ACHN (cell line): ENCODE data around the gene DNTTIP2.
"Not testable (repeated sequence)": the region's sequence is repeated elsewhere in the genome, so short reads cannot be mapped to it uniquely, and the experiment has no call there.

ENCODE experiments used
- DNase-seq: peaks from one replicate; pipeline ENCODE4 v3.0.0-alpha.2; 2015
- in situ Hi-C: cut with HindIII; loops from 2 replicates; pipeline ENCODE4 v1.10.0; 2017; ENCODE audit warnings: low sequenced_read_pairs, low pct_ligation_motif_present, low pct_unique_long_range_greater_than_20kb

The DNTTIP2 gene

GRCh38 chr1:93846992-93847810 is 31.8 kb downstream of the DNTTIP2 start:
- DNase-seq: peak; percentile 82
- in situ Hi-C loops: no loop called here

DNA sequence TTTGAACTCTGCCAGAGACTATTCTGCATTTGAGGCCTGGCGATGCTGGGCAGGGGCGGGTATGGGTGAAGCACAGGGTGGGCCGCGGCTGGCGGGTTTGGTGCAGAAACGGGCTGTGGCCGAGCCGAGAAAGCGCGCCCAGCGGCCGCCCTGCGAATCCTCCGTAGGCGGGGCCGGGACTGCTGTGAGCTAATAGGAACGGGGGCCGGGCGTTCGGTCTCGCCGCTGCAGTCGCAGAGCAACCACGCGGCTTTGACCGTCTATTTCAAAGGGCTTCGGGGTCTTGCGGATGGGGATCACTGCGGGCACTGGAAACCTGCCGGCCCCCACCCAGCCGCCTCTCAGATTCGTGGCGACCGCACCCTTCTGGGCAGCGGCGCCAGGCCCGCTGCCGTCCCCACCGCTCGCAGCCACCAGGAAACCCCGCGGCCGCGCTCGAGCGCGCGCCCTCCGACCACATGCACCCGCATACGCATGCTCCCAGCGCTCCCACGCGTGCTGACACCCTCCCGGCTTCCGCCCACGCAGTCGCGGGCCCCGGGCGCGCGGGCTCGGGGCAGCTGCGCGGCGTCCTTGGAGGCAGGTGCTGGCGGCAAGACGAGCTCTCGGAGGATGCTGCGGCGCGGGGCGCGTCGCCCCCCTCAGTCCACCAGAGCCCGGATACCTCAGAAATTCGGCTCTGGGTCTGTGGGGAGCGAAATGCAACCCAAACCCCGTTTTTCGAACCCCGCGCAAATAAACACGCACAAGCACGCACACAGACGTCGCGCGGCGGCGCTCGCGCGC is 32.6 kb downstream of the DNTTIP2 start:
- in situ Hi-C loops: no loop called here

DNA sequence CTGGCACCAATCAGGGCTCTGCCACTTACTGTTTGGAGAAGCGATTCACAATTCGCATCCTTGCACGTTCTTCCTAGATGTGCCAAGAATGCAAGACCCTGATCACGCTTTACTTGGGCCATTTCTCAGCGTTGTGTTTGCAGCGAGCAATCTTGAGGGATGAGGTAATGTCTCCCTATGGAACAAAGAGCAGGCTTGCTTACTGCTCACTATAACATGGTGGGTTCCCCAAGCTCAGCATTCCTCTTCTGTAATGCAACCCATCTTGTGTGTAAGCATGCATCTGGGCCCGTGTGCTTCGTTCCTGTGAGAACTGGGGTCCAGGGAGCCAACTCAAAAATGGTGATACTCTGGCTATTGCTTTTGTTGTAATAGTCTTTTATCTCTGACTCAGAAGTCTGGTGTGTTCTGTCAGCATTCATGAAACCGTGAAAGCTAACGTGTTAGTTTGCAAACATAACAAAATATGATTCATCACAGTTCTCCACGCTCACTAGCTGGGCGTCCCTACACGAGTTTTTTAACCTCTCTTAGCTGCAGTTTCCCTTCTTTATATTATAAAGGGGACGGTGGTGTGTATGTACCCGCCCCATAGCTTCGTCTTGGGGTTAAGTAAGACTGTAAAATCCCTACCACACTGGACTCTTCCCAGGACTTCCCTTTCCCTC is 33.3 kb downstream of the DNTTIP2 start:
- peak; percentile 79 for DNase-seq
- in situ Hi-C loops: no loop called here

More for the DNA sequence above, 32.6 kb downstream of the DNTTIP2 start:
- DNase-seq: peak; percentile 79

- in situ Hi-C loops: no loop called here
- peak; percentile 75 for DNase-seq
Observed at GRCh38 chr1:93844262-93845045, 34.6 kb downstream of the DNTTIP2 start.

- DNase-seq: no peak
- in situ Hi-C loops: no loop called here
Observed at GRCh38 chr1:93842750-93843500, 36.1 kb downstream of the DNTTIP2 start.

DNA sequence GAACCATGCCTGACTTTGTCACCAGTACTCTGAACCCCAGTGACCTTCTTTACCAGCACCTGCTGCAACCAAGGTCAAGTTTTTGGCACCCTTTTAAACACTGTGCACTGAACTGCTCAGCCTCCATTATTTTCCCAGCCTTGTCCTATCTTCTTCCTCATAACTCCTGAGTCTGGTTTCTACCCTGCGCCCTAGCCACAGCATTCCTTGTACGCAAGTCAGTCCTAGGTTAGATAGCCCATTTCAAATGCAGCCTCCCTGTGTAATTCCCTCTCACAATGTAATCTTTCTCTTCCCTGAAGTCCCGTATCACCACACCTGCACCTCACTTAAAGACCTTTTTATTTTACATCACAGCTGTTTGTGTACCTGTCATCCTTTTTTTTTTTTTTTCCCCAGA is 37.2 kb downstream of the DNTTIP2 start:
- no peak for DNase-seq
- in situ Hi-C loops: no loop called here

- in situ Hi-C loops: no loop called here
- DNase-seq: no peak
Observed at GRCh38 chr1:93840956-93841482, 38.0 kb downstream of the DNTTIP2 start.

DNA sequence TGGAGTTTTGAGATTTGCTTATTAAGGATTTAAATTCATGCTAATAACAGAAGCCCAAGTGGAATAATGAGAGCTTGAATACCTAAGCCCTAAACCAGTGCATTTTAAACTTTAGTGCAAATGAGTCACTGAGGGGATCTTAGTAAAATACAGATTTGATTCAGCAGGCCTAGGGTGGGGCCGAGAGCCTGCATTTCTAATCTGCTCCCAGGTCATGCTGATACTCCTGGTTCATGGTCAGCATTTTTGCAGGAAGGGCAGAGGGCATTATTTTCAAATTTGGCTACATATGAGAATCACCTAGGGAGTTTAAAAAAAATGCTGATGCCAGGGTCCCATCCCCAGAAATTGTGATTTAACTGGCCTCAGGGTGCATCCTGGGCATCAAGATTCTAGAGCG is 39.3 kb downstream of the DNTTIP2 start:
- in situ Hi-C loops: no loop called here
- no peak for DNase-seq

- no peak for DNase-seq
- in situ Hi-C loops: no loop called here
Observed at GRCh38 chr1:93839307-93839706, 39.7 kb downstream of the DNTTIP2 start.

DNA sequence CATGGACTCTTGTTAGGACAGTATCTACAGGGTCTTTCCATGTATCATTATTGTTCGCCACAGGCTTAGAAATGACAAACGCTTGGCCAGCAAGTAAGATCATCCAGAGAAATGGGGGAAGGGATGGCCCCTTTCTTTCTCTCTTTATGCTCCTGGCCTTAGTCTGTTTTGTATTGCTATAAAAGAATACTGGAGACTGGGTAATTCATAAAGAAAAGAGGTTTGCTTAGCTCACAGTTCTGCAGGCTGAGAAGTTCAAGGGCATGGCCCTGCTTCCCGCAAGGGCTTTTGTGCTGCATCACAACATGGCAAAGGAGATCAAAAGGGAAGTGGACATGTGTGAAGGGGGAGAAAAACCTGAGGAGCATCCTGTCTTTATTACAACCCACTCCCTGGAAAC is 41.0 kb downstream of the DNTTIP2 start:
- in situ Hi-C loops: no loop called here
- DNase-seq: no peak

DNA sequence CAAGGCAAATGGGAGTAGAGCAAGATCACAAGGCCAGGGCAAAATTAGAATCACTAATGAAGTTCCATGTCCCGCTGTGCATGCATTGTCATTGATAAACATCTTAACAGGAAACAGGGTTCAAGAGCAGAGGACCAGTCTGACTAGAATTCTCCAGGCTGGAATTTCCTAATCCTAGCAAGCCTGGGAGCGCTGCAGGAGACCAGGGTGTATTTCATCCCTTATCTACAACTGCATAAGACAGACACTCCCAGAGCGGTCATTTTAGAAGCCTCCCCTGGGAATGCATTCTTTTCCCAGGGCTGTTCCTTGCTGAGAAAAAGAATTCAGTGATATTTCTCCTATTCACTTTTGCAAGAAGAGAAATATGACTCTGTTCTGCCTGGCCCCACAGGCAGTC is 45.7 kb downstream of the DNTTIP2 start:
- DNase-seq, in situ Hi-C loops: not testable (repeated sequence)

- DNase-seq: no peak
- in situ Hi-C loops: no loop called here
Observed at GRCh38 chr1:93829061-93829460, 49.9 kb downstream of the DNTTIP2 start.

- no peak for DNase-seq
- in situ Hi-C loops: no loop called here
Observed at GRCh38 chr1:93828367-93828755, 50.6 kb downstream of the DNTTIP2 start.

DNA sequence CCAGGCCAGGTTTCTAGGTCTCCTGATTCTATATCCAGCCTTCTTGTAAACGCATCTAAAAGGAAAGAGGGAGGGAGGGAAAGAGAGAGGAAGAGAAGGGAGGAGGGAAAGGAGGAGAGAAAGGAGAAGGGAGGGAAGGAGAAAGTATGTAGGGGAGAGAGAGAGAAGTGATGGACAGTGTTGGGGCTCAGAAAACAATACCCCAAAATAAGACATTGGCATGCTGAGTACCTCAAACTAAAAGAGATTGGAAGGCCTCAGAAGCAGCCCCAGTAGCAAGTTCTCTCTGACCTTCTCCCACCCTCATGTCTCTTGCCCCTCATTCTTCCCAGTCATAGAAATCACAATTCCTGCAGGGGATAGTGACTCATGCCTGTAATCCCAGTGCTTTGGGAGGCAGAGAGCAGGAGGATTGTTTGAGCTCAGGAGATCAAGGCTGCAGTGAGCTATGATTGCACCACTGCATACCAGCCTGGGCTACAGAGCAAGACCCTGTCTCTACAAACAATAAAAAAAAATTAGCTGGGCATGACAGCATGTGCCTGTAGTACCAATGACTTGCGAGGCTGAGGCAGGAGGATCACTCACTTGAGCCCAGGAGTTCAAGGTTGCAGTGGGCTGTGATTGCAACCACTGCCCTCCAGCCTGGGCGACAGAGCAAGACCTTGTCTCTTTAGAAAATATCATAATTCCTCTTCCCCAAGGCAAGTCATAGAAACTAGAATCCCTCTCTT is 51.2 kb downstream of the DNTTIP2 start:
- in situ Hi-C loops: no loop called here
- DNase-seq: no peak

DNA sequence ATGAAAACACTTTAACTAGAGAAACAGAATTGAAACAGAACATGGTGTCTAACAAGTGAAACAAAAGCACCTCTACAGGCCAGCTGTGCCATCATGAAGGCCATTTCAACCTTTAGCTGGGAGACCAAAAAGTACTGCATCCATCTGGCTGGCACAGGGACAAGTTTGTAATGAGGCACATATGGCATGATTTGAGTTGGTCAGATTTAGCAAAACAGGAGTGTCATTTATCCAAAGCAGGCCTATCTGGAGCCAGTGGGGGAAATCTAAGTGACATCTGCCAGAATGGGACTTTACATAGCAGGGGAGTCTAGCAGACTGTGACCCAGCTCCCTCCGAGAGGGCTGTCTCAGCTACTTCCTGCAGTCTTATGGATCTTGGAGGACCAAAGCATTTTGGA is 51.9 kb downstream of the DNTTIP2 start:
- in situ Hi-C loops: no loop called here
- DNase-seq: no peak

DNA sequence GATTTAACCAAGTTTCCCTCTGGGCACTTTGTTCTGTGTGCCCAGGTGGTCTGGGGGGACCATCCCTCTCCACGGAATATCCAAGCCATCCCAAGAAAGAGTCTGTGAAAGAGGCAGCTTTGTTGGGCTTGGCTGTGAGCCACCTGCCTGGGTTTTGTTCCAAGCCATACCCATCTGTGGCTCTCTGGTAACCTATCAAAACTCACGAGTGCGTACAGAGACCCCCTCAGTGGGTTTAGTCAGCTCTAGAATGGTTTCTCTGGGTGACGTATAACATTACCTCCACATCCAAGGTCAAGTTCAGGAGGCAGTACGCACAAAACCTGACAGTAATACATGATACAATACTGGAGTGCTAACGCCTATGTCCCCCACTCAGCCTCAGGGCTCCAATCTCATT is 54.2 kb downstream of the DNTTIP2 start:
- DNase-seq: no peak
- in situ Hi-C loops: no loop called here

- DNase-seq: no peak
- in situ Hi-C loops: no loop called here
Observed at GRCh38 chr1:93822730-93823425, 56.1 kb downstream of the DNTTIP2 start.
